Fibroblast of lung (primary cell): Measurements from ENCODE around the gene XAGE1B.
"Not testable (repeated sequence)": the region's sequence is repeated elsewhere in the genome, so short reads cannot be mapped to it uniquely, and the experiment has no call there.

ENCODE experiments used
- CTCF ChIP-seq, 2 donors: IDR thresholded peaks in 1 of 2; conservative IDR thresholded peaks in 1 of 2; 1 replicate in 1 of 2; 2 replicates in 1 of 2; pipeline ENCODE4 v1.5.1; 2011 to 2012; ENCODE audit warnings: low read length in 2 of 2, control low read depth in 1 of 2, inconsistent platforms in 1 of 2, low read depth in 1 of 2, mild to moderate bottlenecking in 1 of 2
- EZH2 ChIP-seq: IDR thresholded peaks from 2 replicates; pipeline ENCODE4 v1.5.1; 2012; ENCODE audit warnings: low read length, control low read depth, mild to moderate bottlenecking; ENCODE audit errors: missing control alignments

- TF ChIP-seq CTCF (conservative IDR thresholded peaks at IDR 0.05 in 1 of 2, IDR thresholded peaks at IDR 0.05 in 1 of 2; ENCODE audit: low read depth in 1 of 2, low read length in 2 of 2); EZH2: not testable (repeated sequence)
These were observed 24.2 kb upstream of the XAGE1B start for GRCh38 chrX:52541051-52541450.
